Smooth muscle cell (in vitro differentiated cells): ENCODE results near the gene NXN. TPM values are rescaled to one million over a fixed set of nuclear protein-coding genes. Genes with fewer than 3 reads are reported as not detected.

Experiments used
- DNase-seq: peaks from one replicate; lab custom pipeline; 2025; ENCODE audit not compliant: unreplicated experiment; lab: John Stamatoyannopoulos, UW
- H2AFZ ChIP-seq: fragments of 200-600 bp; sonication (generic); 2 replicates; pipeline ENCODE4 v1.6.0; 2016; ENCODE audit warnings: antibody characterized with exemption, low read depth, mild to moderate bottlenecking
- H3F3A ChIP-seq: fragments of 200-600 bp; sonication (generic); 2 replicates; pipeline ENCODE4 v1.6.0; 2017; ENCODE audit warnings: antibody characterized with exemption, low read depth
- H3K27ac ChIP-seq: fragments of 200-600 bp; sonication (generic); 2 replicates; pipeline ENCODE4 v1.5.1; 2016; ENCODE audit warnings: low read depth, mild to moderate bottlenecking
- H3K27me3 ChIP-seq: fragments of 200-600 bp; sonication (generic); 2 replicates; pipeline ENCODE4 v1.6.1; 2016; ENCODE audit warnings: low read depth, mild to moderate bottlenecking
- H3K36me3 ChIP-seq: fragments of 200-600 bp; sonication (generic); 2 replicates; pipeline ENCODE4 v1.5.1; 2016; ENCODE audit warnings: low read depth
- H3K4me1 ChIP-seq: fragments of 200-600 bp; sonication (generic); 2 replicates; pipeline ENCODE4 v1.5.1; 2016; ENCODE audit warnings: low read depth
- H3K4me2 ChIP-seq: fragments of 200-600 bp; sonication (generic); 2 replicates; pipeline ENCODE4 v1.6.0; 2016; ENCODE audit warnings: mild to moderate bottlenecking
- H3K4me3 ChIP-seq: fragments of 200-600 bp; sonication (generic); 2 replicates; pipeline ENCODE4 v1.5.1; 2016; ENCODE audit warnings: mild to moderate bottlenecking
- H3K79me2 ChIP-seq: fragments of 200-600 bp; sonication (generic); 2 replicates; pipeline ENCODE4 v1.6.0; 2016; ENCODE audit warnings: low read depth, mild to moderate bottlenecking
- H3K9ac ChIP-seq: fragments of 200-600 bp; sonication (generic); 2 replicates; pipeline ENCODE4 v1.6.0; 2016; ENCODE audit warnings: low read depth
- H3K9me3 ChIP-seq: fragments of 200-600 bp; sonication (generic); replicated peaks from 2 replicates; pipeline ENCODE4 v1.5.1; 2016; ENCODE audit warnings: low read depth
- H4K20me1 ChIP-seq: fragments of 200-600 bp; sonication (generic); 2 replicates; pipeline ENCODE4 v1.6.0; 2016; ENCODE audit warnings: low read depth
- CTCF ChIP-seq: fragments of 200-600 bp; sonication (generic); IDR thresholded peaks from 2 replicates; pipeline ENCODE4 v1.5.1; 2017; ENCODE audit warnings: borderline replicate concordance, mild to moderate bottlenecking, antibody characterized with exemption; ENCODE audit not compliant: insufficient read depth, poor library complexity, severe bottlenecking
- WGBS: methylation state at CpG from one replicate; pipeline ENCODE4 v1.1.7; 2016; ENCODE audit warnings: low lambda C conversion rate; 5-methylcytosine and 5-hydroxymethylcytosine counted together
- polyA plus RNA-seq: library from polyadenylated mRNA; unstranded; fragments of >200 nt; fragmentation: Nextera tagmentation; extraction: Ambion mirVana; gene quantifications from 2 replicates; pipeline ENCODE4 v1.2.1, GENCODE V29; 2016
- total RNA-seq: library from RNA; depleted of rRNA; stranded (reverse); fragments of >200 nt; gene quantifications from 2 replicates; pipeline ENCODE4 v1.2.3, GENCODE V29; 2014

Gene NXN
- total and polyA plus RNA-seq, 2 experiments from 2014 or later: 58.3 to 78.6 TPM

- no peak overlapping the region for H3K4me3 ChIP-seq
- H3K9ac ChIP-seq: no peak overlapping the region
- H4K20me1 ChIP-seq: peaks cover 91% of the 10 kb centered on the region
- H3K9me3 ChIP-seq: no peaks in the 10 kb centered on the region
- no peaks in the 10 kb centered on the region for H3K27me3 ChIP-seq
- peaks cover 96% of the 10 kb centered on the region for H3K79me2 ChIP-seq
- peaks cover 7% of the 10 kb centered on the region for H3F3A ChIP-seq
- no peak for DNase-seq
- no peak overlapping the region for H3K27ac ChIP-seq
- H3K36me3 ChIP-seq: no peaks in the 10 kb centered on the region
- peaks cover 15% of the 10 kb centered on the region for H3K4me1 ChIP-seq
- no peak overlapping the region for H3K4me2 ChIP-seq
- 68% methylated on average over 5 of the region's 5 CpGs for WGBS
- H2AFZ ChIP-seq: no peak overlapping the region
- no peak for TF ChIP-seq CTCF
Observed at GRCh38 chr17:860805-861204, 118.8 kb downstream of the NXN start.

GRCh38 chr17:859824-860195 is 119.8 kb downstream of the NXN start:
- 36% methylated on average over 4 of the region's 4 CpGs for WGBS
- Histone ChIP-seq H3F3A (peaks cover 7% of the 10 kb centered on the region), H3K27ac (peak overlapping the region; percentile 59), H3K4me3 (no peak overlapping the region), H3K9me3 (no peaks in the 10 kb centered on the region), H4K20me1 (peaks cover 91% of the 10 kb centered on the region), H3K79me2 (peaks cover 96% of the 10 kb centered on the region), H2AFZ (no peak overlapping the region), H3K36me3 (no peaks in the 10 kb centered on the region), H3K27me3 (no peaks in the 10 kb centered on the region), H3K9ac (peak overlapping the region; percentile 13), H3K4me2 (peak overlapping the region; percentile 65), H3K4me1 (peaks cover 15% of the 10 kb centered on the region)
- no peak for TF ChIP-seq CTCF
- DNase-seq: no peak

GRCh38 chr17:859061-859823 is 120.3 kb downstream of the NXN start:
- H3K4me1 ChIP-seq: peaks cover 15% of the 10 kb centered on the region
- no peaks in the 10 kb centered on the region for H3K9me3 ChIP-seq
- DNase-seq: no peak
- H3K36me3 ChIP-seq: no peaks in the 10 kb centered on the region
- H3K27ac ChIP-seq: peak overlapping the region; percentile 59
- no peak for TF ChIP-seq CTCF
- H4K20me1 ChIP-seq: peaks cover 91% of the 10 kb centered on the region
- peak overlapping the region; percentile 65 for H3K4me2 ChIP-seq
- peaks cover 7% of the 10 kb centered on the region for H3F3A ChIP-seq
- peak overlapping the region; percentile 13 for H3K9ac ChIP-seq
- peaks cover 94% of the 10 kb centered on the region for H3K79me2 ChIP-seq
- H3K4me3 ChIP-seq: no peak overlapping the region
- H3K27me3 ChIP-seq: no peaks in the 10 kb centered on the region
- H2AFZ ChIP-seq: no peak overlapping the region
- WGBS: 46% methylated on average over 20 of the region's 20 CpGs

- peaks cover 89% of the 10 kb centered on the region for H4K20me1 ChIP-seq
Observed at GRCh38 chr17:856149-856548, 123.4 kb downstream of the NXN start.

More at GRCh38 chr17:856149-856548, 123.4 kb downstream of the NXN start:
- 90% methylated on average over 7 of the region's 7 CpGs for WGBS
- Histone ChIP-seq H3K36me3 (no peaks in the 10 kb centered on the region), H2AFZ (no peak overlapping the region), H3F3A (peaks cover 13% of the 10 kb centered on the region), H3K9ac (no peak overlapping the region), H3K27ac (no peak overlapping the region), H3K4me2 (no peak overlapping the region), H3K4me1 (peaks cover 28% of the 10 kb centered on the region), H3K27me3 (no peaks in the 10 kb centered on the region), H3K79me2 (peaks cover 85% of the 10 kb centered on the region), H3K9me3 (no peaks in the 10 kb centered on the region), H3K4me3 (no peak overlapping the region)
- no peak for DNase-seq
- no peak for TF ChIP-seq CTCF
